Muscle of leg (tissue), 11 donors: Measurements from ENCODE around the gene MAP3K7. TPM values are rescaled to one million over a fixed set of nuclear protein-coding genes. Genes with fewer than 3 reads are reported as not detected.

Experiments used
- DNase-seq: peaks from one replicate; pipeline ENCODE4 v3.0.0; 2013
- H3K27ac ChIP-seq: one replicate; pipeline ENCODE4 v1.5.1; 2013; ENCODE audit warnings: mild to moderate bottlenecking, low read length, control low read depth
- H3K27me3 ChIP-seq: one replicate; pipeline ENCODE4 v1.6.1; 2013; ENCODE audit warnings: low read length; ENCODE audit not compliant: control insufficient read depth, insufficient read depth
- H3K36me3 ChIP-seq: one replicate; pipeline ENCODE4 v1.6.1; 2013; ENCODE audit warnings: low read length; ENCODE audit not compliant: control insufficient read depth, insufficient read depth
- H3K4me1 ChIP-seq: one replicate; pipeline ENCODE4 v1.6.1; 2013; ENCODE audit warnings: low read length; ENCODE audit not compliant: control insufficient read depth, insufficient read depth
- H3K4me3 ChIP-seq: one replicate; pipeline ENCODE4 v1.5.1; 2013; ENCODE audit warnings: low read length, control low read depth
- H3K9me3 ChIP-seq: replicated peaks from 2 replicates; pipeline ENCODE4 v1.6.1; 2013; ENCODE audit warnings: low read depth, low read length; ENCODE audit not compliant: control insufficient read depth
- WGBS: methylation state at CpG from one replicate; pipeline ENCODE4 v1.1.5; 2013; ENCODE audit warnings: missing lambda C conversion rate; ENCODE audit not compliant: insufficient coverage; 5-methylcytosine and 5-hydroxymethylcytosine counted together
- polyA plus RNA-seq, 8 donors: library from polyadenylated mRNA; unstranded; fragments of 120-200 nt; gene quantifications; one replicate each; pipeline versions ENCODE4 v1.2.1 to v1.2.3, GENCODE V29; 2013; ENCODE audit warnings: inconsistent platforms in 1 of 8, low replicate concordance in 1 of 8; ENCODE audit not compliant: insufficient read length in 8 of 8, insufficient read depth in 1 of 8
- total RNA-seq: library from RNA; stranded (reverse); fragments of 120-200 nt; gene quantifications from one replicate; pipeline ENCODE4 v1.2.4, GENCODE V29; 2013

MAP3K7 gene
- total and polyA plus RNA-seq, 9 donors, result 27.0 to 41.9 (median 36.0) TPM

DNA sequence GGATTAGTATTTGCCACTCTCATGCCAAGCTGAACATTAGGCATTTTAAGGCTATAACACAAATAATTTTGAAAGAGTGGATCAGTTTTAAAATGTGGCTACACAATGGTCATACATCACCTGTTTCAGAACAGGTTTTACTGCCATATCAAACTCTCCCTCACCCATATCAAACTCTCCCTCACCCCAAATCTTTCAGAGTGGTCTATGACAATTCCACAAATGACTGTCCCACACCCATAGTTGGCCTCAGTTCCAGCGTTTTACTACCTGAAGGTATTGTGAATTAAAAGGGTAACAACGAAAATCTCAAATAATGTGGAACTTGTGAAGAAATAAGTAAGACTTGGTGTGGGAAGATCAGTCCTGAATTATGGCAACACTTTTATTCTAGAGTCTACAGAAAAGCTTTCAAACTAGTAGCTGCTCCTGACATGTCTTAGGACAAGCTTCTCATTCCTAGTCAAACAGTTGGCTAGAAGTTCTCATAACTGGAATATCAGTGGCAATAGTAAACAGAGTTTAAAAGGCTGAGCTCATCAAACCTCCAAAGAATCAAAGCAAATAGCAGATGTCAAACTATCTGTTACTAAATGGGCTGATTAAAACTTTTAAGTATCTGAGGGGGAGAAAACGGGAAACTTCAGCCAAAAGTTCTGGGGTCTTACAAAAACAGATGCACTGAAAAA, 52.4 kb downstream of the MAP3K7 start:
- no CpG with 5 or more reads among the region's 3 CpGs for WGBS
- H3K27ac ChIP-seq, result no peak overlapping the region

DNA sequence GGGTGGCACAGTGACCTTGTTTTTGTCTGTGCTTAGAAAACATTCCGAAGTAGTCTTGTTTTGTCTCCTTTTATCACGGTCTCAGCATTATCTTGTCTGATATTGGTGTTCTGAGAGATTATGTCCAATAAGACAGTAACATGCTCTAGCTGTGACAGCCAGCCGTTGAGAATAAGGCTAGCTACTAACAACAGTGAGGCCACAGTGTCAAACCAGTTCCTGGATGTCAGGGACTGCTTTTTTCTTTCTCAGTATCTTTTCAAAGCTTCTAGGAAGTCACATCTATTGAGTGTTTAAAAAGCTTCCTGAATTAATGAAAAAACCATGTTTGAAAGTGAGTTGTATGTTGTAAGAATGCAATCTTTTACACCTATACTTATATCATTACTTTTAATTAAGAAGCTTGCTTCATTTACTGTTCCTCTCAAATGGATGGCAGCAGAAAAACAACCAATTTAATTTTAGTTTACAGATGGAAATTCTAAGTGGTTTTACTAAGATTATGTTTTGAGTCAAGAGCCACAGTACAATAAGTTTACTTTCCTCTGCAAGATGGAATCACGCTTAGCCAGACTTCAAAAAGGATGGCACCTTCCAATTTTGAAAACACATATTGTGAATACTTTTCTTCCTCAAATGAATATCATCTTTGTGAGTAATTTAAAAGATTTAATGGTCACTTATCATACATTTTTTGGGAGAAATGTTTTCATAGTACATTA, 53.1 kb downstream of the MAP3K7 start:
- peaks cover 3% of the 10 kb centered on the region for H3K4me1 ChIP-seq
- 94% methylated on average over 2 of the region's 4 CpGs for WGBS
- H3K27me3 ChIP-seq, result no peaks in the 10 kb centered on the region
- DNase-seq, result no peak
- no peak overlapping the region for H3K4me3 ChIP-seq
- H3K9me3 ChIP-seq, result no peaks in the 10 kb centered on the region
- H3K36me3 ChIP-seq, result peaks cover 10% of the 10 kb centered on the region
- H3K27ac ChIP-seq, result no peak overlapping the region

More for the DNA sequence above, 52.4 kb downstream of the MAP3K7 start:
- DNase-seq, result no peak
- Histone ChIP-seq H3K36me3 (peaks cover 10% of the 10 kb centered on the region), H3K4me3 (no peak overlapping the region), H3K4me1 (peaks cover 3% of the 10 kb centered on the region), H3K27me3 (no peaks in the 10 kb centered on the region), H3K9me3 (no peaks in the 10 kb centered on the region)

DNA sequence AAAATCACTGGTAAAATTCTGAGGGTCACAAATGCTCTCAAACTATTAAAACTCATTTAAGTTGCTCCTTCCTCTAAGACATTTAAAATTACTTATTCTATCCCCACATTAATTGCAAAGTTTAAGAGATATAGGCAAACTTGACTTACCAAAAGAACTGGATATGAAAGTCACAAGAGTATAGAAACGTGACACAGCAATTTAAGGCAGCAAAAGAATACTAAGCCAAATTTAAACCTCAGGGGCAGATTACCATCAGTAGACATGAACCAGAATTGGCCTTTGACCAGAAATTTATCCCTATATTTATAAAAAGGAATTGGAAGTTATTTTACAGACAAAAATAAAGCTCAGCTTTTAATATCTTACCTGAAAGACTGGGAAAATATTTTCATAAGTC, 56.0 kb downstream of the MAP3K7 start:
- H3K4me3 ChIP-seq, result no peak overlapping the region
- H3K4me1 ChIP-seq, result no peaks in the 10 kb centered on the region
- peaks cover 9% of the 10 kb centered on the region for H3K36me3 ChIP-seq
- WGBS, result no CpG with 5 or more reads among the region's 1 CpG
- H3K27ac ChIP-seq, result no peak overlapping the region
- no peaks in the 10 kb centered on the region for H3K27me3 ChIP-seq
- no peak for DNase-seq
- no peaks in the 10 kb centered on the region for H3K9me3 ChIP-seq

GRCh38 chr6:90525421-90525820, 61.5 kb downstream of the MAP3K7 start:
- DNase-seq, result no peak
- H3K4me3 ChIP-seq, result no peak overlapping the region
- no peak overlapping the region for H3K27ac ChIP-seq
- H3K36me3 ChIP-seq, result peaks cover 8% of the 10 kb centered on the region
- H3K9me3 ChIP-seq, result no peaks in the 10 kb centered on the region
- no CpG with 5 or more reads among the region's 4 CpGs for WGBS
- no peaks in the 10 kb centered on the region for H3K27me3 ChIP-seq
- H3K4me1 ChIP-seq, result no peaks in the 10 kb centered on the region

- Histone ChIP-seq H3K4me3 (no peak overlapping the region), H3K36me3 (peaks cover 13% of the 10 kb centered on the region), H3K9me3 (no peaks in the 10 kb centered on the region), H3K27me3 (no peaks in the 10 kb centered on the region), H3K4me1 (no peaks in the 10 kb centered on the region), H3K27ac (no peak overlapping the region)
- no CpG with 5 or more reads among the region's 4 CpGs for WGBS
- DNase-seq, result no peak
Measured at GRCh38 chr6:90523779-90524310, 63.0 kb downstream of the MAP3K7 start.

DNA sequence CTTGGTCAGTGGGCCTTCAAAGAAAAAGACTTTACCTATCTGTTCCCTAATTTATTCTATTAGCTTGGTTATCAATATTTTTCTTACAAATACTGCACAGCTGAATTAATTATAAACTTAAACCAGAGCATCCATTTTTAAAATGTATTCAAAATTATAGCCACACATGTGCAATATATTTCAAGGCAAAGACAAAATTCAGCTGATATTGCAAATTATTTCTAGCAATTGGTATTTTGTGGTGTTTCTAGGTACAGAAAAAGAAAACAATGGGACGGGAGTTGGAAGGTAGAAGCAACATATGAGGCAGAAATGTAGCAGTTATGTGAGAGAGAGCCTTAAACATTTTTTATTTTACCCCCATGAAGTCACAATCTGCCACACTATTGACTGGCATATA, 64.9 kb downstream of the MAP3K7 start:
- Histone ChIP-seq H3K36me3 (peaks cover 9% of the 10 kb centered on the region), H3K9me3 (no peaks in the 10 kb centered on the region), H3K27me3 (no peaks in the 10 kb centered on the region), H3K4me1 (no peaks in the 10 kb centered on the region), H3K4me3 (no peak overlapping the region), H3K27ac (no peak overlapping the region)
- no peak for DNase-seq
- WGBS, result no CpG with 5 or more reads among the region's 1 CpG

- Histone ChIP-seq H3K36me3 (peaks cover 12% of the 10 kb centered on the region), H3K9me3 (no peaks in the 10 kb centered on the region), H3K4me3 (no peak overlapping the region), H3K27ac (no peak overlapping the region), H3K27me3 (no peaks in the 10 kb centered on the region), H3K4me1 (no peaks in the 10 kb centered on the region)
- WGBS, result 100% methylated on average over 2 of the region's 6 CpGs
- DNase-seq, result no peak
Measured at GRCh38 chr6:90516074-90516660, 70.7 kb downstream of the MAP3K7 start.

DNA sequence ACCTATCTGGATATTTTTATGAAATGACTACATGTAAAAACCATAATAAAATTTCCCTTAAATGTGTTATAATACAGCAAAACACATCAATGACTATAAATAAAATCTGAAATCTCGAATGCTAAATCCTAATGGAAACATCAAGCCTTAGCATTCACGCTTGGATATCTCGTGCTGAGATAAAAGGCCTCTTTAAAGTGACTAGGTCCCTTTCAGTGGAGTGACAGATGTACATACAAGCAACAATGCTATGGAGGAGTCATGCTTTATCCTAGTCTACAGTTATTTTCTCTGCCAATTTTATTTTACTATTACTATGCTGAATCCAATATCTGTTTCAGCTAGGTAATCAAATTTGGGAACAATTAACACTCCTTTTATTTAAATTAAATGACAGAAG, 72.4 kb downstream of the MAP3K7 start:
- no peaks in the 10 kb centered on the region for H3K27me3 ChIP-seq
- no peak overlapping the region for H3K27ac ChIP-seq
- WGBS, result no CpG with 5 or more reads among the region's 3 CpGs
- peaks cover 7% of the 10 kb centered on the region for H3K36me3 ChIP-seq
- no peaks in the 10 kb centered on the region for H3K4me1 ChIP-seq
- H3K9me3 ChIP-seq, result no peaks in the 10 kb centered on the region
- no peak for DNase-seq
- H3K4me3 ChIP-seq, result no peak overlapping the region

GRCh38 chr6:90508753-90509152, 78.1 kb downstream of the MAP3K7 start:
- H3K4me3 ChIP-seq, result no peak overlapping the region
- no peak for DNase-seq
- H3K4me1 ChIP-seq, result no peaks in the 10 kb centered on the region
- H3K27me3 ChIP-seq, result no peaks in the 10 kb centered on the region
- H3K36me3 ChIP-seq, result peaks cover 5% of the 10 kb centered on the region
- whole genome bisulfite sequencing, result 100% methylated on average over 3 of the region's 5 CpGs
- no peak overlapping the region for H3K27ac ChIP-seq
- H3K9me3 ChIP-seq, result peaks cover 8% of the 10 kb centered on the region

GRCh38 chr6:90502866-90503407, 83.9 kb downstream of the MAP3K7 start:
- WGBS, result no CpG with 5 or more reads among the region's 3 CpGs
- H3K9me3 ChIP-seq, result peaks cover under 1% of the 10 kb centered on the region
- H3K36me3 ChIP-seq, result no peaks in the 10 kb centered on the region
- no peak overlapping the region for H3K4me3 ChIP-seq
- DNase-seq, result no peak
- no peak overlapping the region for H3K27ac ChIP-seq
- H3K4me1 ChIP-seq, result no peaks in the 10 kb centered on the region
- no peaks in the 10 kb centered on the region for H3K27me3 ChIP-seq
